Endothelial cell (in vitro differentiated cells): ENCODE data around the gene PASD1. TPM values are rescaled to one million over a fixed set of nuclear protein-coding genes. Genes with fewer than 3 reads are reported as not detected.
"Not testable (repeated sequence)": the region's sequence is repeated elsewhere in the genome, so short reads cannot be mapped to it uniquely, and the experiment has no call there.

Experiments used
- DNase-seq: peaks from one replicate; pipeline ENCODE4 v3.0.0; 2021; ENCODE audit warnings: low spot score
- H3K27ac Mint-ChIP-seq: one replicate; pipeline ENCODE4 v1.8.0; 2021; ENCODE audit warnings: mixed read lengths, inconsistent platforms; ENCODE audit not compliant: unreplicated experiment
- H3K27me3 Mint-ChIP-seq: one replicate; pipeline ENCODE4 v1.8.0; 2021; ENCODE audit warnings: mild to moderate bottlenecking, moderate library complexity, mixed read lengths, inconsistent platforms; ENCODE audit not compliant: unreplicated experiment
- H3K36me3 Mint-ChIP-seq: one replicate; pipeline ENCODE4 v1.8.0; 2021; ENCODE audit warnings: mild to moderate bottlenecking, low read depth, mixed read lengths, inconsistent platforms; ENCODE audit not compliant: unreplicated experiment
- H3K4me1 Mint-ChIP-seq: one replicate; pipeline ENCODE4 v1.8.0; 2021; ENCODE audit warnings: mild to moderate bottlenecking, mixed read lengths, inconsistent platforms; ENCODE audit not compliant: unreplicated experiment
- H3K4me3 Mint-ChIP-seq: one replicate; pipeline ENCODE4 v1.8.0; 2021; ENCODE audit warnings: mild to moderate bottlenecking, mixed read lengths, inconsistent platforms; ENCODE audit not compliant: unreplicated experiment
- H3K9me3 Mint-ChIP-seq: one replicate; pipeline ENCODE4 v1.8.0; 2021; ENCODE audit warnings: mixed read lengths, inconsistent platforms; ENCODE audit not compliant: unreplicated experiment
- CTCF ChIP-seq: fragments of 200-600 bp; sonication (generic); IDR thresholded peaks from one replicate; pipeline ENCODE4 v1.5.0; 2021; ENCODE audit warnings: antibody characterized with exemption; ENCODE audit not compliant: unreplicated experiment
- total RNA-seq: library from RNA; stranded (reverse); fragmentation: NEBNext Ultra II Directional; extraction: Animal tissue kit (Norgen Biotek cat#: 25700); gene quantifications from one replicate; pipeline ENCODE4 v1.2.1, GENCODE V29; 2021; ENCODE audit not compliant: unreplicated experiment

The PASD1 gene
- total RNA-seq, 1 donor from 2014 or later: not detected

- H3K9me3 Mint-ChIP-seq: no peaks in the 10 kb centered on the region
Observed at GRCh38 chrX:151552743-151553142, 10.7 kb upstream of the PASD1 start.

GRCh38 chrX:151555301-151555700 lies 8.2 kb upstream of the PASD1 start:
- not testable (repeated sequence) for H3K4me1 Mint-ChIP-seq, H3K36me3 Mint-ChIP-seq, DNase-seq, H3K27ac Mint-ChIP-seq, H3K27me3 Mint-ChIP-seq, H3K9me3 Mint-ChIP-seq, H3K4me3 Mint-ChIP-seq

More at GRCh38 chrX:151552743-151553142, 10.7 kb upstream of the PASD1 start:
- no peak for TF ChIP-seq CTCF
- peaks cover 7% of the 10 kb centered on the region for H3K27me3 Mint-ChIP-seq
- no peaks in the 10 kb centered on the region for H3K36me3 Mint-ChIP-seq
- no peak overlapping the region for H3K27ac Mint-ChIP-seq
- H3K4me3 Mint-ChIP-seq: no peak overlapping the region
- H3K4me1 Mint-ChIP-seq: no peaks in the 10 kb centered on the region
- no peak for DNase-seq

GRCh38 chrX:151562485-151562884 lies 990 bp upstream of the PASD1 start:
- H3K9me3 Mint-ChIP-seq, H3K27ac Mint-ChIP-seq, H3K4me3 Mint-ChIP-seq, DNase-seq, H3K27me3 Mint-ChIP-seq, H3K4me1 Mint-ChIP-seq, H3K36me3 Mint-ChIP-seq: not testable (repeated sequence)

- H3K36me3 Mint-ChIP-seq, H3K27ac Mint-ChIP-seq, H3K4me1 Mint-ChIP-seq, H3K4me3 Mint-ChIP-seq, H3K9me3 Mint-ChIP-seq, H3K27me3 Mint-ChIP-seq, DNase-seq: not testable (repeated sequence)
Observed at GRCh38 chrX:151563003-151563402, 472 bp upstream of the PASD1 start.

- no peak overlapping the region for H3K4me3 Mint-ChIP-seq
- peaks cover 4% of the 10 kb centered on the region for H3K27me3 Mint-ChIP-seq
- DNase-seq: no peak
- no peaks in the 10 kb centered on the region for H3K36me3 Mint-ChIP-seq
- H3K4me1 Mint-ChIP-seq: no peaks in the 10 kb centered on the region
- H3K9me3 Mint-ChIP-seq: no peaks in the 10 kb centered on the region
- no peak overlapping the region for H3K27ac Mint-ChIP-seq
- no peak for TF ChIP-seq CTCF
Observed at GRCh38 chrX:151564035-151564434, 560 bp downstream of the PASD1 start.

GRCh38 chrX:151566872-151567271 lies 3.4 kb downstream of the PASD1 start:
- not testable (repeated sequence) for H3K4me3 Mint-ChIP-seq, H3K27me3 Mint-ChIP-seq, H3K9me3 Mint-ChIP-seq, H3K36me3 Mint-ChIP-seq, DNase-seq, H3K27ac Mint-ChIP-seq
- H3K4me1 Mint-ChIP-seq: peaks cover 10% of the 10 kb centered on the region

GRCh38 chrX:151570561-151570960 lies 7.1 kb downstream of the PASD1 start:
- H3K9me3 Mint-ChIP-seq: no peaks in the 10 kb centered on the region
- peaks cover 11% of the 10 kb centered on the region for H3K4me1 Mint-ChIP-seq
- no peak for DNase-seq
- peaks cover 4% of the 10 kb centered on the region for H3K27me3 Mint-ChIP-seq
- no peak overlapping the region for H3K27ac Mint-ChIP-seq
- no peak for TF ChIP-seq CTCF
- H3K4me3 Mint-ChIP-seq: no peak overlapping the region
- no peaks in the 10 kb centered on the region for H3K36me3 Mint-ChIP-seq

- not testable (repeated sequence) for H3K27ac Mint-ChIP-seq, H3K4me3 Mint-ChIP-seq, H3K27me3 Mint-ChIP-seq, DNase-seq, H3K9me3 Mint-ChIP-seq, H3K36me3 Mint-ChIP-seq, H3K4me1 Mint-ChIP-seq
Observed at GRCh38 chrX:151593384-151593783, 29.9 kb downstream of the PASD1 start.
